ENCODE measurements around the gene SLC35F3. TPM values are rescaled to one million over a fixed set of nuclear protein-coding genes. Genes with fewer than 3 reads are reported as not detected.
"Not testable (repeated sequence)": the region's sequence is repeated elsewhere in the genome, so short reads cannot be mapped to it uniquely, and the experiment has no call there.

The SLC35F3 gene
- total RNA-seq, 1 experiment from 2014 or later = 3.3 TPM

- Mint-ChIP-seq H3K4me1 (ENCODE audit: insufficient read depth, unreplicated experiment) (no peaks in the 10 kb centered on the region), H3K27ac (ENCODE audit: low read depth, unreplicated experiment) (no peak overlapping the region), H3K27me3 (ENCODE audit: insufficient read depth, unreplicated experiment) (no peaks in the 10 kb centered on the region), H3K36me3 (ENCODE audit: insufficient read depth, unreplicated experiment) (no peaks in the 10 kb centered on the region), H3K9me3 (ENCODE audit: unreplicated experiment) (peaks cover 15% of the 10 kb centered on the region), H3K4me3 (ENCODE audit: unreplicated experiment) (no peak overlapping the region)
- DNase-seq (ENCODE audit: unreplicated experiment) = no peak
- TF ChIP-seq CTCF (IDR thresholded peaks at IDR 0.05; ENCODE audit: unreplicated experiment) = no peak
- POLR2A ChIA-PET = interaction anchor here (0.5 kb wide), 1 partner anchor 396 kb away, joined by 3 read pairs; no protein-coding TSS in a partner anchor
- no TSS peak for BruUV-seq (replicated peaks)
- CTCF ChIA-PET = no interaction called here
- intact Hi-C loops (cut with micrococcal nuclease) = no loop called here
Measured at GRCh38 chr1:234246638-234247116, 342.2 kb downstream of the SLC35F3 start.

- H3K36me3 Mint-ChIP-seq (ENCODE audit: insufficient read depth, unreplicated experiment); H3K4me1 Mint-ChIP-seq (ENCODE audit: insufficient read depth, unreplicated experiment); H3K4me3 Mint-ChIP-seq (ENCODE audit: unreplicated experiment); H3K27ac Mint-ChIP-seq (ENCODE audit: low read depth, unreplicated experiment); BruUV-seq (replicated peaks); POLR2A ChIA-PET; intact Hi-C loops (cut with micrococcal nuclease); H3K27me3 Mint-ChIP-seq (ENCODE audit: insufficient read depth, unreplicated experiment); DNase-seq (ENCODE audit: unreplicated experiment); CTCF ChIA-PET: not testable (repeated sequence)
- peaks cover 15% of the 10 kb centered on the region for H3K9me3 Mint-ChIP-seq (ENCODE audit: unreplicated experiment)
Measured at GRCh38 chr1:234247746-234248145, 343.3 kb downstream of the SLC35F3 start.

GRCh38 chr1:234250747-234251146 lies 346.3 kb downstream of the SLC35F3 start:
- no peak for DNase-seq (ENCODE audit: unreplicated experiment)
- Mint-ChIP-seq H3K27ac (ENCODE audit: low read depth, unreplicated experiment) (no peak overlapping the region), H3K4me3 (ENCODE audit: unreplicated experiment) (no peak overlapping the region), H3K36me3 (ENCODE audit: insufficient read depth, unreplicated experiment) (no peaks in the 10 kb centered on the region), H3K27me3 (ENCODE audit: insufficient read depth, unreplicated experiment) (no peaks in the 10 kb centered on the region), H3K4me1 (ENCODE audit: insufficient read depth, unreplicated experiment) (no peaks in the 10 kb centered on the region), H3K9me3 (ENCODE audit: unreplicated experiment) (peaks cover 15% of the 10 kb centered on the region)
- no TSS peak for BruUV-seq (replicated peaks)
- TF ChIP-seq CTCF (IDR thresholded peaks at IDR 0.05; ENCODE audit: unreplicated experiment) = no peak
- CTCF ChIA-PET = no interaction called here
- POLR2A ChIA-PET = no interaction called here
- intact Hi-C loops (cut with micrococcal nuclease) = no loop called here

GRCh38 chr1:234253732-234254131 lies 349.3 kb downstream of the SLC35F3 start:
- no peaks in the 10 kb centered on the region for H3K27me3 Mint-ChIP-seq (ENCODE audit: insufficient read depth, unreplicated experiment)
- POLR2A ChIA-PET = interaction anchor here (0.7 to 1.8 kb wide), 2 partner anchors 9 to 72 kb away, joined by 3 to 4 read pairs; no protein-coding TSS in a partner anchor
- CTCF ChIA-PET = interaction anchor here (0.6 to 2.7 kb wide), 5 partner anchors 10 to 142 kb away, joined by 3 to 12 read pairs (median 3); no protein-coding TSS in a partner anchor

More at GRCh38 chr1:234253732-234254131, 349.3 kb downstream of the SLC35F3 start:
- H3K4me3 Mint-ChIP-seq (ENCODE audit: unreplicated experiment) = no peak overlapping the region
- no peak overlapping the region for H3K27ac Mint-ChIP-seq (ENCODE audit: low read depth, unreplicated experiment)
- peaks cover 4% of the 10 kb centered on the region for H3K4me1 Mint-ChIP-seq (ENCODE audit: insufficient read depth, unreplicated experiment)
- intact Hi-C loops (cut with micrococcal nuclease) = no loop called here
- no peak for TF ChIP-seq CTCF (IDR thresholded peaks at IDR 0.05; ENCODE audit: unreplicated experiment)
- DNase-seq (ENCODE audit: unreplicated experiment) = no peak
- H3K36me3 Mint-ChIP-seq (ENCODE audit: insufficient read depth, unreplicated experiment) = no peaks in the 10 kb centered on the region
- BruUV-seq (replicated peaks) = no TSS peak
- peaks cover 11% of the 10 kb centered on the region for H3K9me3 Mint-ChIP-seq (ENCODE audit: unreplicated experiment)
